Lower leg skin (tissue), 4 donors: ENCODE results near the gene TRAK1. TPM values are rescaled to one million over a fixed set of nuclear protein-coding genes. Genes with fewer than 3 reads are reported as not detected.

Experiments used
- DNase-seq, 2 donors: peaks; one replicate each; pipeline ENCODE4 v3.0.0-alpha.2; 2019; ENCODE audit warnings: low spot score in 2 of 2
- H3K4me3 ChIP-seq: fragments of 200-600 bp; sonication (generic); 2 replicates; pipeline ENCODE4 v1.5.1; 2017; ENCODE audit warnings: mild to moderate bottlenecking, low read depth; ENCODE audit not compliant: poor library complexity, severe bottlenecking
- CTCF ChIP-seq, 3 donors: fragments of 450-650 bp; IDR thresholded peaks; one replicate each; pipeline ENCODE4 v1.5.1; 2016; ENCODE audit warnings: antibody characterized with exemption in 3 of 3, mild to moderate bottlenecking in 3 of 3, moderate library complexity in 2 of 3
- POLR2A ChIP-seq, 2 donors: fragments of 450-650 bp; IDR thresholded peaks; one replicate each; pipeline ENCODE4 v1.6.1; 2016 to 2017; ENCODE audit warnings: antibody characterized with exemption in 2 of 2, mild to moderate bottlenecking in 1 of 2, moderate library complexity in 1 of 2
- WGBS, 2 donors: methylation state at CpG; one replicate each; pipeline ENCODE4 v1.1.5; 2018; 5-methylcytosine and 5-hydroxymethylcytosine counted together
- intact Hi-C: fragments of 100-400 bp; cut with DNase I; formaldehyde crosslinking; loops from one replicate; pipeline ENCODE4 v1.15.0; 2023; ENCODE audit warnings: low total_unique reads
- total RNA-seq, 4 donors: library from RNA; depleted of rRNA; stranded (reverse); fragments of >200 nt; gene quantifications; one replicate each; pipeline ENCODE4 v1.1.0, GENCODE V29; 2016

TRAK1 gene
- total RNA-seq, 4 donors from 2014 or later = 69.0 to 96.3 (median 84.9) TPM

GRCh38 chr3:42062464-42062863 is 28.7 kb upstream of the TRAK1 start:
- intact Hi-C loops = no loop called here
- 95 to 97% methylated on average over 1 of the region's 1 CpG for WGBS, 2 donors
- no peak overlapping the region for H3K4me3 ChIP-seq
- DNase-seq = no peak
- no peak for TF ChIP-seq POLR2A (IDR thresholded peaks at IDR 0.05)
- no peak for TF ChIP-seq CTCF (IDR thresholded peaks at IDR 0.05)

GRCh38 chr3:42063888-42064287 is 27.3 kb upstream of the TRAK1 start:
- DNase-seq = no peak
- TF ChIP-seq POLR2A (IDR thresholded peaks at IDR 0.05) = no peak
- no peak for TF ChIP-seq CTCF (IDR thresholded peaks at IDR 0.05)
- intact Hi-C loops = no loop called here
- WGBS, 2 donors = 55 to 59% methylated on average over 6 of the region's 6 CpGs
- no peak overlapping the region for H3K4me3 ChIP-seq

- intact Hi-C loops = no loop called here
- no peak for DNase-seq
- 49 to 56% methylated on average over 7 of the region's 7 CpGs for WGBS, 2 donors
- no peak overlapping the region for H3K4me3 ChIP-seq
- TF ChIP-seq CTCF (IDR thresholded peaks at IDR 0.05) = no peak
- no peak for TF ChIP-seq POLR2A (IDR thresholded peaks at IDR 0.05)
Measured at GRCh38 chr3:42066516-42067181, 24.5 kb upstream of the TRAK1 start.

- intact Hi-C loops = no loop called here
- no peak for DNase-seq
- TF ChIP-seq CTCF (IDR thresholded peaks at IDR 0.05) = no peak
- TF ChIP-seq POLR2A (IDR thresholded peaks at IDR 0.05) = no peak
Measured at GRCh38 chr3:42067326-42067725, 23.8 kb upstream of the TRAK1 start.

GRCh38 chr3:42068303-42069088 is 22.7 kb upstream of the TRAK1 start:
- WGBS, 2 donors = 68 to 71% methylated on average over 7 of the region's 7 CpGs
- no peak overlapping the region for H3K4me3 ChIP-seq

More at GRCh38 chr3:42067326-42067725, 23.8 kb upstream of the TRAK1 start:
- WGBS, 2 donors = 13 to 16% methylated on average over 3 of the region's 3 CpGs
- H3K4me3 ChIP-seq = no peak overlapping the region

More at GRCh38 chr3:42068303-42069088, 22.7 kb upstream of the TRAK1 start:
- DNase-seq = no peak
- TF ChIP-seq CTCF (IDR thresholded peaks at IDR 0.05) = no peak
- TF ChIP-seq POLR2A (IDR thresholded peaks at IDR 0.05) = no peak
- intact Hi-C loops = no loop called here
